Upper lobe of right lung (tissue), 1 donor: ENCODE measurements around the gene RASGEF1C. TPM values are rescaled to one million over a fixed set of nuclear protein-coding genes. Genes with fewer than 3 reads are reported as not detected.
A peak's percentile ranks its signal among the peaks of the same experiment; 100 is the strongest.

Source experiments
- ATAC-seq: fragments of 200-7000 bp; cut with Tn5 transposase; one replicate; pipeline ENCODE4 v1.9.1; 2020; ENCODE audit warnings: mild to moderate bottlenecking, moderate library complexity
- DNase-seq: peaks from one replicate; pipeline ENCODE4 v3.0.0-alpha.2; 2020
- H3K27ac ChIP-seq: fragments of 200-600 bp; one replicate; pipeline ENCODE4 v1.8.0; 2022
- H3K27me3 ChIP-seq: fragments of 200-600 bp; one replicate; pipeline ENCODE4 v1.8.0; 2022; ENCODE audit warnings: mild to moderate bottlenecking
- H3K36me3 ChIP-seq: fragments of 200-600 bp; one replicate; pipeline ENCODE4 v1.8.0; 2022
- H3K4me1 ChIP-seq: fragments of 200-600 bp; one replicate; pipeline ENCODE4 v1.8.0; 2022
- H3K4me3 ChIP-seq: fragments of 200-600 bp; one replicate; pipeline ENCODE4 v1.8.0; 2022; ENCODE audit warnings: mild to moderate bottlenecking
- H3K9me3 ChIP-seq: fragments of 200-600 bp; one replicate; pipeline ENCODE4 v1.8.0; 2022
- CTCF ChIP-seq: fragments of 200-600 bp; IDR thresholded peaks from one replicate; pipeline ENCODE4 v1.8.0; 2022; ENCODE audit warnings: antibody characterized with exemption
- intact Hi-C: fragments of 100-400 bp; cut with DNase I; formaldehyde crosslinking; loops from one replicate; pipeline ENCODE4 v1.11.0; 2022
- total RNA-seq: library from RNA; stranded (reverse); fragmentation: NEBNext Ultra II Directional; extraction: Animal tissue kit (Norgen Biotek cat#: 25700); gene quantifications from one replicate; pipeline ENCODE4 v1.2.1, GENCODE V29; 2021
- donor health status: DM: no; HTN: yes; CAD: no; lungs with severe emphysema.

The RASGEF1C gene
- total RNA-seq, 1 donor from 2014 or later = not detected

- ATAC-seq = peak; percentile 85
- no peaks in the 10 kb centered on the region for H3K36me3 ChIP-seq
- no peak for TF ChIP-seq CTCF
- H3K27ac ChIP-seq = no peak overlapping the region
- no peaks in the 10 kb centered on the region for H3K9me3 ChIP-seq
- no peaks in the 10 kb centered on the region for H3K4me1 ChIP-seq
- DNase-seq = peak; percentile 73
- intact Hi-C loops = no loop called here
- H3K27me3 ChIP-seq = peaks cover 7% of the 10 kb centered on the region
- H3K4me3 ChIP-seq = no peak overlapping the region
Observed at GRCh38 chr5:180135128-180135955, 73.7 kb downstream of the RASGEF1C start.

GRCh38 chr5:180133971-180134508 lies 75.0 kb downstream of the RASGEF1C start:
- no peaks in the 10 kb centered on the region for H3K4me1 ChIP-seq
- ATAC-seq (no peak), DNase-seq (no peak)
- no peak overlapping the region for H3K4me3 ChIP-seq
- H3K36me3 ChIP-seq = no peaks in the 10 kb centered on the region
- H3K9me3 ChIP-seq = no peaks in the 10 kb centered on the region
- intact Hi-C loops = no loop called here
- H3K27me3 ChIP-seq = no peaks in the 10 kb centered on the region
- no peak for TF ChIP-seq CTCF
- H3K27ac ChIP-seq = no peak overlapping the region

- intact Hi-C loops = no loop called here
- Histone ChIP-seq H3K27ac (no peak overlapping the region), H3K27me3 (no peaks in the 10 kb centered on the region), H3K4me1 (no peaks in the 10 kb centered on the region), H3K9me3 (no peaks in the 10 kb centered on the region), H3K4me3 (no peak overlapping the region), H3K36me3 (no peaks in the 10 kb centered on the region)
- no peak for DNase-seq
- ATAC-seq = no peak
- no peak for TF ChIP-seq CTCF
Observed at GRCh38 chr5:180133551-180133950, 75.5 kb downstream of the RASGEF1C start.

GRCh38 chr5:180133060-180133459 lies 76.0 kb downstream of the RASGEF1C start:
- no peak for ATAC-seq
- peak; percentile 60 for DNase-seq
- Histone ChIP-seq H3K4me3 (no peak overlapping the region), H3K27ac (no peak overlapping the region), H3K9me3 (no peaks in the 10 kb centered on the region), H3K27me3 (no peaks in the 10 kb centered on the region), H3K4me1 (no peaks in the 10 kb centered on the region), H3K36me3 (no peaks in the 10 kb centered on the region)
- intact Hi-C loops = no loop called here
- TF ChIP-seq CTCF = no peak

GRCh38 chr5:180130876-180131740 lies 77.9 kb downstream of the RASGEF1C start:
- H3K4me1 ChIP-seq = no peaks in the 10 kb centered on the region
- H3K36me3 ChIP-seq = no peaks in the 10 kb centered on the region
- no peak for TF ChIP-seq CTCF
- DNase-seq (peak; percentile 55), ATAC-seq (no peak)
- no peak overlapping the region for H3K27ac ChIP-seq
- H3K4me3 ChIP-seq = no peak overlapping the region
- no peaks in the 10 kb centered on the region for H3K9me3 ChIP-seq
- H3K27me3 ChIP-seq = peaks cover 12% of the 10 kb centered on the region
- intact Hi-C loops = no loop called here
